Astrocyte (in vitro differentiated cells and primary cell): ENCODE measurements around the gene UBALD1. TPM values are rescaled to one million over a fixed set of nuclear protein-coding genes. Genes with fewer than 3 reads are reported as not detected.

Experiments used
- total RNA-seq: library from RNA; stranded (reverse); gene quantifications from 2 replicates; pipeline ENCODE4 v1.2.1, GENCODE V29; 2021

Gene UBALD1
- total RNA-seq, 1 donor from 2014 or later: 53.0 TPM

Other genes with a start within 250 kb of the UBALD1 start
- 32.0 and 38.7 TPM in 2 replicates for gene VASN, start 243.0 kb downstream of the UBALD1 start, total RNA-seq
- gene CORO7, start 198.3 kb downstream of the UBALD1 start, total RNA-seq: 25.0 and 26.4 TPM in 2 replicates
- gene DNAJA3, start 189.0 kb downstream of the UBALD1 start, total RNA-seq: 36.4 and 39.8 TPM in 2 replicates
- 28.5 and 31.2 TPM in 2 replicates for gene NMRAL1, start 140.3 kb downstream of the UBALD1 start, total RNA-seq
- gene HMOX2, start 138.5 kb downstream of the UBALD1 start, total RNA-seq: 53.1 and 64.9 TPM in 2 replicates
- 56.9 and 64.7 TPM in 2 replicates for gene CDIP1, start 76.1 kb downstream of the UBALD1 start, total RNA-seq
- gene C16orf96, start 58.5 kb downstream of the UBALD1 start, total RNA-seq: 0.20 and 0.38 TPM in 2 replicates
- 89.0 and 91.5 TPM in 2 replicates for gene MGRN1, start 9.9 kb upstream of the UBALD1 start, total RNA-seq
- gene NUDT16L1, start 78.7 kb upstream of the UBALD1 start, total RNA-seq: 42.2 and 43.6 TPM in 2 replicates
- 23.7 and 27.2 TPM in 2 replicates for gene ANKS3, start 119.4 kb upstream of the UBALD1 start, total RNA-seq
- gene DNAAF8, start 119.6 kb upstream of the UBALD1 start, total RNA-seq: 2.7 and 2.9 TPM in 2 replicates
- gene ZNF500, start 152.3 kb upstream of the UBALD1 start, total RNA-seq: 12.2 and 14.6 TPM in 2 replicates
- gene SEPTIN12, start 173.5 kb upstream of the UBALD1 start, total RNA-seq: 4.4 and 5.9 TPM in 2 replicates
- not detected in 2 replicates for gene SMIM22, start 180.5 kb upstream of the UBALD1 start, total RNA-seq
- gene ROGDI, start 187.7 kb upstream of the UBALD1 start, total RNA-seq: 33.6 and 38.0 TPM in 2 replicates
- gene GLYR1, start 232.4 kb upstream of the UBALD1 start, total RNA-seq: 69.9 and 77.8 TPM in 2 replicates
- 42.9 and 45.3 TPM in 2 replicates for gene UBN1, start 232.6 kb upstream of the UBALD1 start, total RNA-seq